Fibroblast of mammary gland (primary cell): ENCODE data around the gene FKBP6.
"Not testable (repeated sequence)": the region's sequence is repeated elsewhere in the genome, so short reads cannot be mapped to it uniquely, and the experiment has no call there.

Source experiments
- DNase-seq: peaks from one replicate; pipeline ENCODE4 v3.0.0-alpha.2; 2010; ENCODE audit warnings: low read depth
- H3K4me3 ChIP-seq: 2 replicates; pipeline ENCODE4 v1.5.1; 2011; ENCODE audit warnings: low read depth, mild to moderate bottlenecking, low read length, moderate library complexity; ENCODE audit not compliant: control insufficient read depth
- CTCF ChIP-seq: conservative IDR thresholded peaks from 2 replicates; pipeline ENCODE4 v1.5.1; 2011; ENCODE audit warnings: low read depth, low read length, inconsistent platforms; ENCODE audit not compliant: control insufficient read depth, insufficient read depth

Gene FKBP6

GRCh38 chr7:73323434-73324080 lies 4.4 kb upstream of the FKBP6 start:
- not testable (repeated sequence) for H3K4me3 ChIP-seq, DNase-seq

DNA sequence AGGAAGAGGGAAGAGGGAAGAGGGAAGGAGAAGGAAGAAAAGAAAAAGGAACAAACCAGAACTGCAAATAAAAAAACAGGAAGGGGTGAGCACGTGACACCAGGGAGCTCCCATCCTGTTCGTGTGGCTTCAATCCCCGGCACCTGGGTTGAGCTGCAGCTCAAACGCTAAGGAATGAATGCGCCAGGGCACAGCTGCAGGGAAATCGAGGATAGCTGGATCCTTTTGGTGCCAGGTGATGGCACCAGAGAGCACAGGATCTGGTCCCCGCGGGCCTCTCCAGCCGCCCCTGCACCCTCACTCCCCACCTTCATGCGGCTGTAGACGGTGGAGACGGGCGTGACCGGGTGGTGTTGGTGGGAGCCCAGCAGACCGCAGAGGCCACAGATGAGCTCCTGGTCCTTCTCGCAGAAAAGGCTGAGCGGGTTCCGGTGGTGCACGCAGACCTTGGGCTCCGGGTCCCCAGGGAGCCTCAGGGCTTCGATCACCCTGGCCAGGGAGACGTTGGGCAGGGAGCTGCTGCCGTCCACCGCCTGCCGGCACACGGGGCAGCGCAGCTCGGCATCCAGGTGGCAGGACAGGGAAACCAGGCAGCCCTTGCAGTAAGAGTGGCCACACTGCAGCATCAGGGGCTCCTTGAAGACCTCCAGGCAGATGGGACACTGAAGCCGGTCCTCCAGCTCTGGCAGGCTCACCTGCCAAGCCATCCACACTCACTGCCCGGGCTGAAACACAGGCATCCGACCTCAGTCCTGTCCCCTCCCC lies 3.7 kb upstream of the FKBP6 start:
- TF ChIP-seq CTCF: peak; percentile 48
- H3K4me3 ChIP-seq: not testable (repeated sequence)

DNA sequence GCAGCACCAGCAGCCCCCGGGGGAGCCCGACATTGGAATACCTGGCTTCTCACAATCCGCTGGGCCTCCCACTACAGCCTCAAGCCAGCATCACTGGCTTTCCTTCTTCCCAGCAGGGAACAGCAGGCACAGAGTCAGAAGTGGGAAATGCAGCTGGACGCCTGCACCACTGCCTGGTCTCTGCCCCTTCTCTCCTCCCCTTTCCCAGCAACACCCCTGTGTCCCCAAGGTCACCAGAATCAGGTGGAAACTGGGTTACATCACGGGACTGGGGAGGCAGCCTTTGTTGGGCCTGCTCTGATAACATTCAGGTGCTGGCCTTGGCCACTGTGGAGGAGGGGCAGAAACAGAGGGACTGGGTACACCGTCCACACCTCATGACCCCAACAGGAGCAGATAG lies 2.5 kb upstream of the FKBP6 start:
- not testable (repeated sequence) for H3K4me3 ChIP-seq, DNase-seq

More for the DNA sequence above, 3.7 kb upstream of the FKBP6 start:
- DNase-seq: peak; percentile 31

DNA sequence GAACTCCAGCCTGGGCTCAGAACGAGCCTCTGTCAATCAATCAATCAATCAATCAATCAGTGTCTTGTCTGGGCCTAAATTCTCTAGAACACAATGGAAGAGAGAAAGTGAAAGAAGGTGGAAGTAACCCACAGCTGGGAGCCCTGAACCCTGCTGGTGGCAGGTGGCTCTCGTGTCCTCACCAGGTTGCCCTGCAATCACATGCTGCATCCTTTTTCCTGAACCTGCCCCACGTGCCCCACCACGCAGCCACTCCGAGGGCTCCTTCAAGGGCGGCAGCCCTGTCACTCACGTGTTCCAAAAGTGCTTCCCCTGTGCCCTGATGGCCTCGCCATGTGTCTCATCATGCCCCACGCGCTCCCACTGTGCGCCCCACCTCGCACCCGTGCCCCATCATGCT lies 512 bp upstream of the FKBP6 start:
- not testable (repeated sequence) for DNase-seq, H3K4me3 ChIP-seq

DNA sequence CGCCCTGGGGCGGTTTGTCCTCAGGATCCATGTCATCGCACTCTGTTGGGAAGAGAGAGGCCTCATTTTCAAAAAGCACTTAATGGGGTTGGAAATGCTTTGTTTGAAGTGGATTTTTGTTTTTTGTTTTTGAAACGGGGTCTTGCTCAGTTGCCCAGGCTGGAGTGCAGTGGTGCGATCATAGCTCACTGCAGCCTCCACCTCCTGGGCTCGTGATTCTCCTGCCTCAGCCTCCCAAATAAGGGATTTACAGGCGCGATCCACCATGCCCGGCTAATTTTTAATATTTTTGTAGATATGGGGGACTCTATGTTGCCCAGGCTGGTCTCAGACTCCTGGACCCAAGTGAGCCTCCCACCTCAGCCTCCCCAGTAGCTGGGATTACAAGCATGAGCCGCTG lies 735 bp downstream of the FKBP6 start:
- no peak for TF ChIP-seq CTCF
- no peak overlapping the region for H3K4me3 ChIP-seq
- no peak for DNase-seq

- DNase-seq: peak; percentile 37
- no peak overlapping the region for H3K4me3 ChIP-seq
- TF ChIP-seq CTCF: no peak
Observed at GRCh38 chr7:73329861-73330581, 2.1 kb downstream of the FKBP6 start.

GRCh38 chr7:73330772-73331171 lies 2.8 kb downstream of the FKBP6 start:
- no peak for TF ChIP-seq CTCF
- no peak for DNase-seq
- no peak overlapping the region for H3K4me3 ChIP-seq

- DNase-seq: no peak
- H3K4me3 ChIP-seq: no peak overlapping the region
- TF ChIP-seq CTCF: no peak
Observed at GRCh38 chr7:73332447-73332846, 4.5 kb downstream of the FKBP6 start.
